HG03571 (cell line): ENCODE results near the gene RIC8A.

Experiments used
- ATAC-seq: cut with Tn5 transposase; IDR thresholded peaks from one replicate; pipeline ENCODE4 v1.9.1; 2021; ENCODE audit not compliant: unreplicated experiment

RIC8A gene

GRCh38 chr11:240315-240714 is 32.8 kb downstream of the RIC8A start:
- no peak for ATAC-seq

DNA sequence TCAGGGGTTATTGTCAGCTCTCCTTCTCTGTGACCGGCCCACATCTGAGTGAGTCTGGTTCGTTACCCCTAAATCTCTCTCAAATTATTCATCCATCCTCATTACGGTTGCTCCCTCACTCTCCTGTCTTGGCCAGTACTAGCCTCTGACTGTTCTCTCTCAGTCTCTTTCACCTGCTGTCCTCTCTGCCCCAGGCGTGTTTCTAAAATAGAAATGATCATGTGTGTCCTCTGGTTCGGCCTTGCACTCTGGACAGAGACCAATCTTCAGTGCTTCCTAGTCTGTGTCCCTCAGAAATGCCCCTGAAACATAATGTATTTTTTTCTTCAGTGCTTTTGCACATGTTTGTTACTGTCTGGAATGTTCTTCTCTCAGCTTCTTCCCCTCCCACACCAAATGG is 34.1 kb downstream of the RIC8A start:
- ATAC-seq: no peak

DNA sequence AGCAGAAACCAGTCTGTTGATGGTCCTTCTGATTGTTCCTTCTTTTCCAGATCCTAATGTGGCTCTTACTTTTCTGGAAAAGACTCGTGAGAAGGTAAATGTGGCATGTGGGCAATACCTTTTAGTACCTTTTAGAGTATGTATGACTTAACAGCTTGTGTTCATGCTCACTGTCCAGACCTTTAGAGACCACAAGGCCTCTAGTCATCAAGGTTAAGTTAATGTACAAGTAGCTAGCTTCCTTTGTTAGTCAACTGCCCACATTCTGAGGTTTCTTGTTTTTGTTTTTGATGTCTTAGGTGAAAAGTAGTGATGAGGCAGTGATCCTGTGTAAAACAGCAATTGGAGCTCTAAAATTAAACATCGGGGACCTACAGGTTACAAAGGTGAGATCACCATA is 36.9 kb downstream of the RIC8A start:
- ATAC-seq: no peak

GRCh38 chr11:249062-249461 is 41.6 kb downstream of the RIC8A start:
- ATAC-seq: no peak

DNA sequence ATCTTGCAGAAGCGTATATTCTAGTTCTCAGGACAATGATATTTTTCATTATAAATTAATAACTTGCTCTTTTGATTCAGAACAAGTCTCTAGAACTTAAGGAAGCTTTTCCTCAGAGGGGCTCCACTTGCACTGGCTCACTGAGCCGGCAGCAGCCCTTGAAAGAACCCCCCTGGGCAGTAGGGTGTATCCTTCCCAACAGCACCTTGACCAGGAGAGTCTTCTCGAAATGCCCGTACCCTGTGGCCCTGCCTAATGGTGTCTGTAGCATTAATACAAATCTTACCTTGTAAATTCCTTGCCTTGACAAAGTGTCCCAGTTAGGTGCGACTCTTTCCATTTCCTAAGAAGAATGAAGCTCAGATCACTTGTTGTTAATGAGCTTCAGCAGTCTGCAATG is 42.8 kb downstream of the RIC8A start:
- ATAC-seq: no peak

DNA sequence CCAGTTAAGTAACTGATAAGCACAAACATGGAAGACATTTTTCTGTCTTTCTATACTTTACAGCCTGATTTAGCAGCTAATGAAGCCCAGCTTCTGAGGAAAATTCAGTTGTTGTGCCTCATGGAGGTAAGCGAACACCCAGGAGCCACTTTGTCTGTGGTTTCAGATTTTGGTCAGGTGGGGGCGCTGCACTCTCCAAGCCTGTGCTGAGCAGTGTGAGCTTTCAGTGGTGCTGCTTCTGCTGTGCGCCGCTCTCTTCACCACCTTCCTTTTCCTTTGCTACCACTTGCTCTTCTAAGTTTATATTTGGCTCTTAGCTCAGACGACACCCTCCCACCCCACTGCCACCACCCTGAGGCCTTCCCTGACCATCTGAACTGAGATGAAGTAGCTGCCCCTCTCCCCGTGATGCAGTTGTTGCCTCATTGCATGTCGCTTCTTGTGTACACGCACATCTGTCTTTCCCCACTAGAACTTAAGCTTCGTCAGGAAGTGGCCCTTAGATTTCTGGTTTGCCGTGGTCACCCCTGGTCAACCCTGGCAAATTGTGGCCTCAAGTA is 43.3 kb downstream of the RIC8A start:
- ATAC-seq: no peak

DNA sequence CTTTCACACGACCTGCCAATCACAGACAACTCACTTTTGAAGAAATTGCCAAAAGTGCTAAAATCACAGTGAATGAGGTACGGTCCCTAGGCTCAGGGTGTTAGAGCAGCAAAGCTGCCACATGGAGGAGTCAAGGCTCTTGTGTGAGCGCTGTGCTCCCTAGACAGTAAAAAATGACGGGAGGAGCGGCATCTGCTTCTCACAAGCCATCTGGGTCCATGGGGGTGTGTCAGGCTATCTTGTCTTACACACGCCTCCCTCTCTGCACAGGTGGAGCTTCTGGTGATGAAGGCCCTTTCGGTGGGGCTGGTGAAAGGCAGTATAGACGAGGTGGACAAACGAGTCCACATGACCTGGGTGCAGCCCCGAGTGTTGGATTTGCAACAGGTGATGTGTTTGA is 44.0 kb downstream of the RIC8A start:
- ATAC-seq: no peak

- ATAC-seq: no peak
Observed at GRCh38 chr11:252666-253065, 45.2 kb downstream of the RIC8A start.

- ATAC-seq: no peak
Observed at GRCh38 chr11:253160-253885, 45.8 kb downstream of the RIC8A start.

GRCh38 chr11:253886-254270 is 46.4 kb downstream of the RIC8A start:
- no peak for ATAC-seq

DNA sequence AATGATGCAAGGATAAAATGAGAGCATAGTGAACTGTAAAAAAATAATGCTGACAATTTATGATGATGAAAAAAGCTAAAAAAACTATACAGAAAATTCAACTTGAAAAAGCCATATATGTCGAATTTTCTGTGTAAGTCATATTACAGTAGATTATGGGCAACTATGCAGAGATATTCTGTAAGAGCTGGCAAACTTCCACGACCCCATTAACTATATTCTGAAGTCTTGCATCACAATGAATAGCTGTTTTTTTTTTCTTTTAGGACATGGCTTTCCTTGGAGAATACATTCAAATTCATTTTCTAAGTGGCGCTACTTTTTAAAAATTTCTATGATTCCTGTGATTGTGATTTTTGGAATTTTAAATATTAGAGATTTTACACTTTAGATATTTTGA is 47.7 kb downstream of the RIC8A start:
- ATAC-seq: no peak

GRCh38 chr11:255816-256215 is 48.3 kb downstream of the RIC8A start:
- no peak for ATAC-seq

DNA sequence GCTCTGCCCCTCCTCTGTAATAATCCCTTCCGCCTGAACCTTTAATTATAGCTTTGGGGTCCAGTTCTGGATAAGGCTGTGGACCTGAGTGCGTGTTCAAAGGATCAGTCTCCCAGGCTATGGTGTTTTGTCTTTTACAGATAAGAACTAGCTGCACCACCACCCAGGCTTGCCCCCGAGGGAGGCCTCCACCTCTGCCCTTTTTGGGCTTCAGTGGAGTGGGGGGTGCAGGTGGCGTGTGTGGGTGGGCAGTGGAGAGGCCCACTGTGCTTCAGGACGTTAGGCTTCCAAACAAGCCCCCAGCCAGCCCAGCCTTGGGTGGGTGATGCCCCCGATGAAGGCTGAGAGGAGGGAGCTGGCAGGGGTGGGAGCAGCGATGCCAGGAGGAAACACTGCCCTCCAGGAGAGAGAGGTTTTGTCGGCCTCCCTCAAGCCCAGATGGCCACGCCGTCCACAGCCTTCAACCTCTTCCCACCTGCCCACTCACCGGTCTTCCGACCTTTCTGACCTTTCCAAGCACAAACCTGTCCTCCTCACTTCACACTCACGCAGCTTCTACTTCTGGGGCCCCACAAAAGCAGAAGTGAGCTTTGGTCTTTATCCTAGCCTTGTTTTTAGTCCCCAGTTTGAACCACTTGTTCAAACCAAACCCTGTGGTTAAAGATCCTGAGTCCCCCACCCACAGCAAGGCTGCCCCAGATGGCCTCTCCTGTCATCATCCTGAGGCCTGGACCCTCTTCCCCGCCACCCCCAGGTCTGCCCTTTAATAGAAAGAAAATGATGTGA is 49.6 kb downstream of the RIC8A start:
- ATAC-seq: no peak

DNA sequence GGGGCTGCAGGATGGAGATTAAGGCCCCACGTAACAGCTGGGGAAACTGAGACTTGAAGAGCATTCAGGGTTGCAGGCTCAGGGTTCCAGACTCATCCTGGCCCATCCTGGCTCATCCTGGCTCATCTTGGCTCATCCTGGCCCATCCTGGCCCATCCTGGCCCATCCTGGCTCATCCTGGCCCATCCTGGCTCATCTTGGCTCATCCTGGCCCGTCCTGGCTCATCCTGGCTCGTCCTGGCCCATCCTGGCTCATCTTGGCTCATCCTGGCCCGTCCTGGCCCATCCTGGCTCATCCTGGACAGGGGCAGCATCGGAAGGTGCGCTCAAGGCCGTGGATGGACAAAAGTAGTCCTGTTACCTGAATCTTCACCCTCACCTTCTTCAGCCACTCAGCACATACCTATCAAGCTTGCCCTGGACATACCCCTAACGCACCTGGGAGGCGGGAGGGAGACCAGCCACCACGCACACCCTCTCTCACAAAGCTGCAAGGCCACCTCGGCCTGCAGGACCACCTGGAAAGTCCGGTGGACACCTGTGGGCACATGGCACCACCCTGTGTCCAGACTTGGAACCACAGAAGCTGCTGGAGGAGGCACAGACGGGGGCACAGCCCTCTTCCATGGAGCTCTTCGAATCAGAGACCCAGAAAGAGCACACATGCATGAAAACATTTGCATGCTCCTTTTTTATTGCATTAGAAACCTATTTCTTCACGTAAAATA is 50.4 kb downstream of the RIC8A start:
- ATAC-seq: no peak

- ATAC-seq: no peak
Observed at GRCh38 chr11:259413-259812, 51.9 kb downstream of the RIC8A start.

- ATAC-seq: no peak
Observed at GRCh38 chr11:261624-262023, 54.1 kb downstream of the RIC8A start.
